Hepatocyte (in vitro differentiated cells): Measurements from ENCODE around the gene MORN2. TPM values are rescaled to one million over a fixed set of nuclear protein-coding genes. Genes with fewer than 3 reads are reported as not detected.
"Not testable (repeated sequence)": the region's sequence is repeated elsewhere in the genome, so short reads cannot be mapped to it uniquely, and the experiment has no call there.

Experiments
- DNase-seq: peaks from one replicate; pipeline ENCODE4 v3.0.0-alpha.2; 2016; ENCODE audit warnings: low spot score
- H2AFZ ChIP-seq: fragments of 200-600 bp; sonication (generic); 2 replicates; pipeline ENCODE4 v1.6.0; 2016; ENCODE audit warnings: antibody characterized with exemption, mild to moderate bottlenecking
- H3K27ac ChIP-seq: fragments of 200-600 bp; sonication (generic); 2 replicates; pipeline ENCODE4 v1.5.1; 2016; ENCODE audit warnings: mild to moderate bottlenecking
- H3K27me3 ChIP-seq: fragments of 200-600 bp; sonication (generic); 2 replicates; pipeline ENCODE4 v1.6.1; 2016
- H3K36me3 ChIP-seq: fragments of 200-600 bp; sonication (generic); replicated peaks from 2 replicates; pipeline ENCODE4 v1.5.1; 2016; ENCODE audit warnings: low read depth; ENCODE audit not compliant: insufficient read depth
- H3K4me1 ChIP-seq: fragments of 200-600 bp; sonication (generic); 2 replicates; pipeline ENCODE4 v1.5.1; 2016; ENCODE audit warnings: mild to moderate bottlenecking, moderate library complexity; ENCODE audit not compliant: insufficient read depth
- H3K4me2 ChIP-seq: fragments of 200-600 bp; sonication (generic); 2 replicates; pipeline ENCODE4 v1.6.0; 2016
- H3K4me3 ChIP-seq: fragments of 200-600 bp; sonication (generic); 2 replicates; pipeline ENCODE4 v1.5.1; 2016; ENCODE audit warnings: mild to moderate bottlenecking
- H3K79me2 ChIP-seq: fragments of 200-600 bp; sonication (generic); 2 replicates; pipeline ENCODE4 v1.6.0; 2017; ENCODE audit warnings: mild to moderate bottlenecking
- H3K9me2 ChIP-seq: fragments of 200-600 bp; sonication (generic); replicated peaks from 2 replicates; pipeline ENCODE4 v1.6.0; 2017; ENCODE audit warnings: mild to moderate bottlenecking; ENCODE audit not compliant: insufficient read depth
- H3K9me3 ChIP-seq: fragments of 200-600 bp; sonication (generic); 2 replicates; pipeline ENCODE4 v1.5.1; 2016; ENCODE audit warnings: low read depth, mild to moderate bottlenecking
- H4K20me1 ChIP-seq: fragments of 200-600 bp; sonication (generic); 2 replicates; pipeline ENCODE4 v1.6.0; 2016; ENCODE audit warnings: mild to moderate bottlenecking; ENCODE audit not compliant: insufficient read depth, poor library complexity, severe bottlenecking
- CTCF ChIP-seq: fragments of 200-600 bp; sonication (generic); IDR thresholded peaks from 2 replicates; pipeline ENCODE4 v1.5.1; 2016; ENCODE audit warnings: antibody characterized with exemption, mild to moderate bottlenecking; ENCODE audit not compliant: poor library complexity
- EZH2 ChIP-seq: fragments of 200-600 bp; sonication (generic); IDR thresholded peaks from 2 replicates; pipeline ENCODE4 v1.6.1; 2016; ENCODE audit warnings: antibody characterized with exemption, mild to moderate bottlenecking, borderline replicate concordance
- EZH2phosphoT487 ChIP-seq: fragments of 200-600 bp; sonication (generic); IDR thresholded peaks from one replicate; pipeline ENCODE4 v1.6.1; 2018; ENCODE audit warnings: antibody characterized with exemption, mild to moderate bottlenecking, low read depth, moderate library complexity; ENCODE audit not compliant: unreplicated experiment, severe bottlenecking
- WGBS: methylation state at CpG from one replicate; pipeline ENCODE4 v1.1.6; 2016; ENCODE audit warnings: low lambda C conversion rate; ENCODE audit errors: missing lambda C conversion rate; 5-methylcytosine and 5-hydroxymethylcytosine counted together
- polyA plus RNA-seq: library from polyadenylated mRNA; unstranded; fragments of >200 nt; fragmentation: Nextera tagmentation; extraction: Ambion mirVana; gene quantifications from 2 replicates; pipeline ENCODE4 v1.2.1, GENCODE V29; 2016
- total RNA-seq: library from RNA; depleted of rRNA; stranded (reverse); fragments of >200 nt; gene quantifications from 2 replicates; pipeline ENCODE4 v1.2.3, GENCODE V29; 2014

The MORN2 gene
- total RNA-seq, result 19.3 and 24.6 TPM in 2 replicates
- polyA plus RNA-seq, result 20.3 and 26.4 TPM in 2 replicates

GRCh38 chr2:38875576-38876367, at the start of gene MORN2, which contains the start of gene DHX57:
MORN2 (plus strand) TSS chr2:38875976.
DHX57 (minus strand) TSS chr2:38875934; CDS start chr2:38868405, 7,529 bp downstream.
- Histone ChIP-seq H3K9me3 (no peaks in the 10 kb centered on the region), H2AFZ (peak within 1 kb of the TSS; percentile 85), H3K79me2 (peaks cover 42% of the 10 kb centered on the region), H3K4me3 (peak within 1 kb of the TSS; percentile 68), H4K20me1 (no peaks in the 10 kb centered on the region), H3K4me2 (peak within 1 kb of the TSS; percentile 89), H3K4me1 (peaks cover 9% of the 10 kb centered on the region), H3K36me3 (no peaks in the 10 kb centered on the region), H3K9me2 (no peaks in the 10 kb centered on the region), H3K27ac (peak within 1 kb of the TSS; percentile 72), H3K27me3 (no peaks in the 10 kb centered on the region)
- TF ChIP-seq CTCF (no peak), EZH2 (no peak), EZH2phosphoT487 (no peak)
- DNase-seq, result peak; percentile 90
- 1% methylated on average over 52 of the region's 52 CpGs for WGBS

DNA sequence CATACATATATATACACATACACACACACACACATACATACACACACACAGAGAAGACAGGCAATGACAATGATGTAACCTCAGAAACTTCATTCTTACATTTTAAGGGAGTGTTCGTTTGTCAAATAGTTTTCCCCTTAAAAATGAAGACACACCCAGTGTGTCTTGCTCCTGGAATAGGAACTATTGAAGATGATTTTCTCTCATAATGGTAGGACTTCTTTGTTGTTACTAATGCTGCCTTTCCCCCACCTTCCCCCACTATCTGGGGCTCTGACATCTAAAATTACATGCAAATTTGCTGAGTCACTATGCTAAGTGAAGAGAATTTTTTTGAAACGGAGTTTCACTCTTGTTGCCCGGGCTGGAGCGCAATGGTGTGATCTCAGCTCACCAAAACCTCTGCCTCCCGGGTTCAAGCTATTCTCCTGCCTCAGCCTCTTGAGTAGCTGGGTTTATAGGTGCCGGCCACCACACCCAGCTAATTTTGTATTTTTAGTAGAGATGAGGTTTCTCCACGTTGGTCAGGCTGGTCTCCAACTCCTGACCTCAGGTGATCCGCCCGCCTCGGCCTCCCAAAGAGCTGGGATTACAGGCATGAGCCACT, 48.1 kb upstream of the MORN2 start:
- not testable (repeated sequence) for H3K27ac ChIP-seq, H3K4me2 ChIP-seq, H3K36me3 ChIP-seq

GRCh38 chr2:38828460-38828859, 47.3 kb upstream of the MORN2 start:
- H3K4me3 ChIP-seq, result no peak overlapping the region
- no peak overlapping the region for H3K27ac ChIP-seq
- H3K4me2 ChIP-seq, result no peak overlapping the region
- H3K36me3 ChIP-seq, result no peaks in the 10 kb centered on the region
- no peaks in the 10 kb centered on the region for H4K20me1 ChIP-seq
- no peak for DNase-seq
- TF ChIP-seq EZH2, result no peak
- H2AFZ ChIP-seq, result no peak overlapping the region
- no peaks in the 10 kb centered on the region for H3K9me2 ChIP-seq
- whole genome bisulfite sequencing, result over 99% methylated on average over 4 of the region's 4 CpGs
- H3K27me3 ChIP-seq, result no peaks in the 10 kb centered on the region
- no peaks in the 10 kb centered on the region for H3K79me2 ChIP-seq
- no peaks in the 10 kb centered on the region for H3K9me3 ChIP-seq
- H3K4me1 ChIP-seq, result no peaks in the 10 kb centered on the region

More for the DNA sequence above, 48.1 kb upstream of the MORN2 start:
- not testable (repeated sequence) for H2AFZ ChIP-seq, DNase-seq, H3K4me3 ChIP-seq, H3K9me2 ChIP-seq, H3K27me3 ChIP-seq, H3K4me1 ChIP-seq, H4K20me1 ChIP-seq, H3K79me2 ChIP-seq, H3K9me3 ChIP-seq
- 86% methylated on average over 10 of the region's 10 CpGs for WGBS

DNA sequence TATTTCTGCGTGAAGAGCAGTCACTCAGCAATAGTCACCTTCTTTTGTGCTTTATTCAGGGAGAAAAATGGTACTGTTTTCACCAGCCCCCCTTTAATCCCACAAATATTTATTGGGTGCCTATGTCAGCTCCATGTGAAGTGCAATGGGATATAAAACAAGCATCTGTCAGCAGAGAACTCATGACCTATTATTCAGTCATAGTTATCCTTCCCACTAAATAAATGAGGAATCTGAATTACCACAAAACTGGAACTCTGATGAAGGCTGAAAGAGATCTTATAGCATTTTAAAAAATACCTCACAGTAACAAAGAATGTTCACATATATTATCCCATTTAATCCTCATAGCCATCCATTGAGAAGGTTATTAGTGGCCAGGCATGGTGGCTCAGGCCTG, 45.8 kb upstream of the MORN2 start:
- Histone ChIP-seq H3K36me3 (no peaks in the 10 kb centered on the region), H3K9me2 (no peaks in the 10 kb centered on the region), H3K4me2 (no peak overlapping the region), H3K79me2 (no peaks in the 10 kb centered on the region), H4K20me1 (no peaks in the 10 kb centered on the region), H3K9me3 (no peaks in the 10 kb centered on the region), H3K4me1 (no peaks in the 10 kb centered on the region), H3K4me3 (no peak overlapping the region), H3K27me3 (no peaks in the 10 kb centered on the region), H2AFZ (no peak overlapping the region), H3K27ac (no peak overlapping the region)
- no peak for DNase-seq
- 85% methylated on average over 1 of the region's 1 CpG for WGBS
- TF ChIP-seq CTCF (no peak), EZH2phosphoT487 (no peak), EZH2 (no peak)
